ENCODE measurements around the gene INPP4A. TPM values are rescaled to one million over a fixed set of nuclear protein-coding genes. Genes with fewer than 3 reads are reported as not detected.

Gene INPP4A
- total RNA-seq, 2 donors from 2014 or later = 12.9 to 49.8 TPM

DNA sequence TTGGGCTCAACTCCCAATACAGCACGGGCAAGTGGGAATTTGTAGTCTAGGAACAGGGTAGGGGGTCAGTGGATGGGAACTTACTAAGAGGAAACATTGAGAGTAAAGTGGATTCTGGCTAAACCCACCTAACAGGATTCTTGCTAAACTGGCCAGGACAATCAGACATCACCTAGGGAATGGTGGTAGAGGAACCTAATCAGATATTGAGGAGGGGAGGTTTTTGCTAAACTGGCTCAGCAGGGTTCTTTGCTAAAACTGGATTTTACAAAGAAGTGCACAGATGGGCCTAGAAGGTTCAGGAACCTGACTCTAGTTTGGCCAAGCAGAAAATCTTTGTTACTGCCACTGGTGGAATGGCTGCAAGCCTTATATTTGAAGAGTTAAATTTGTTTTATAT lies 55.9 kb downstream of the INPP4A start:
- no peaks in the 10 kb centered on the region for H3K27me3 ChIP-seq (replicated peaks; ENCODE audit: insufficient read depth)
- H3K4me3 ChIP-seq = no peak overlapping the region
- DNase-seq (ENCODE audit: low spot score) = no peak
- H3K4me1 ChIP-seq (replicated peaks) = no peaks in the 10 kb centered on the region
- WGBS = 57% methylated on average over 1 of the region's 1 CpG
- H3K36me3 ChIP-seq = peaks cover 0 to 3% of the 10 kb centered on the region in 2 donors
- no peaks in the 10 kb centered on the region for H3K9me3 ChIP-seq
- intact Hi-C loops (cut with DNase I) = no loop called here
- H3K27ac ChIP-seq = no peak overlapping the region
- no peak for TF ChIP-seq POLR2AphosphoS5 (IDR thresholded peaks at IDR 0.05)
- no peak for TF ChIP-seq POLR2A (IDR thresholded peaks at IDR 0.05)
- TF ChIP-seq, protein P1, sequence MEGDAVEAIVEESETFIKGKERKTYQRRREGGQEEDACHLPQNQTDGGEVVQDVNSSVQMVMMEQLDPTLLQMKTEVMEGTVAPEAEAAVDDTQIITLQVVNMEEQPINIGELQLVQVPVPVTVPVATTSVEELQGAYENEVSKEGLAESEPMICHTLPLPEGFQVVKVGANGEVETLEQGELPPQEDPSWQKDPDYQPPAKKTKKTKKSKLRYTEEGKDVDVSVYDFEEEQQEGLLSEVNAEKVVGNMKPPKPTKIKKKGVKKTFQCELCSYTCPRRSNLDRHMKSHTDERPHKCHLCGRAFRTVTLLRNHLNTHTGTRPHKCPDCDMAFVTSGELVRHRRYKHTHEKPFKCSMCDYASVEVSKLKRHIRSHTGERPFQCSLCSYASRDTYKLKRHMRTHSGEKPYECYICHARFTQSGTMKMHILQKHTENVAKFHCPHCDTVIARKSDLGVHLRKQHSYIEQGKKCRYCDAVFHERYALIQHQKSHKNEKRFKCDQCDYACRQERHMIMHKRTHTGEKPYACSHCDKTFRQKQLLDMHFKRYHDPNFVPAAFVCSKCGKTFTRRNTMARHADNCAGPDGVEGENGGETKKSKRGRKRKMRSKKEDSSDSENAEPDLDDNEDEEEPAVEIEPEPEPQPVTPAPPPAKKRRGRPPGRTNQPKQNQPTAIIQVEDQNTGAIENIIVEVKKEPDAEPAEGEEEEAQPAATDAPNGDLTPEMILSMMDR (IDR thresholded peaks at IDR 0.05) = no peak

DNA sequence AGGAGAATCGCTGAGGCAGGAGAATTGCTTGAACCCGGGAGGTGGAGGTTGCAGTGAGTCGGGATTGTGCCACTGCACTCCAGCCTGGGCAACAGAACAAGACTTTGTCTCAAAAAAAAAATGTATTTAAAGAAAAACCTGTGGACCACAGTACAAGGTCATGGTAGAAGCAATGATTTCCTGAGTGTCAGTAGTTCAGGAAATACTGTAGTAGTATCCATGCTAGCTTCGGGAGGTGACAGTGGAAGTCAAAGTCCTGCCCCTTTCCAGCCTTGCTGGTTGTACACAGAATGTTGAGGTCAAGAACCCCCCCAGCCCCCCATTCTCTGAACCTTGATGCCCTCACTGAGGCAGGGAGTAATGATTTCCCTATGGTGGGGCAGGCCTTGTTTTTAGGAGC lies 56.6 kb downstream of the INPP4A start:
- DNase-seq (ENCODE audit: low spot score) = no peak

DNA sequence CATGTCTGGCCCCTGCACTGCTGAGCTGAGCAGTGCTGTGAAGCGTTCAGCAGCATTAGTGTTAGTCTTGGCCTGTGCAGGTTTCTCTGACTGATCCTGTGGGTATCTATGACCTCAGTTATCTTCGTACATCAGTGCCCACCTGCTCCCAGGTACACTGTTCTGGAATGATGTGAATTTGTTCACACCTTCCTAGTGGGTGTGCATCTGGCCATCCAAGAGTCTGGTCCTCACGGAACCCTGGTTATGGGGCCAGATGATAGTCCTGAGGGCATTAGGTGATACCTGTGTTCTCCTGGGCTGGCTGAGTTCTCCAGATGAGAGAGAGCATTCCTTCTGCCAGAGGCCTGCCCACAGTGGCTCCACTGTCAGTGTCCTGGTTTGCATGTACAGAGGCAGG lies 57.2 kb downstream of the INPP4A start:
- Histone ChIP-seq H3K36me3 (peaks cover 0 to 3% of the 10 kb centered on the region in 2 donors), H3K9me3 (no peaks in the 10 kb centered on the region), H3K27me3 (replicated peaks; ENCODE audit: insufficient read depth) (no peaks in the 10 kb centered on the region), H3K27ac (no peak overlapping the region), H3K4me1 (replicated peaks) (no peaks in the 10 kb centered on the region), H3K4me3 (no peak overlapping the region)
- 99% methylated on average over 3 of the region's 3 CpGs for WGBS
- DNase-seq (ENCODE audit: low spot score) = no peak
- TF ChIP-seq POLR2A (IDR thresholded peaks at IDR 0.05) (no peak), POLR2AphosphoS5 (IDR thresholded peaks at IDR 0.05) (no peak)
- TF ChIP-seq, protein P1 (IDR thresholded peaks at IDR 0.05) = no peak
- intact Hi-C loops (cut with DNase I) = no loop called here

More for the DNA sequence above, 56.6 kb downstream of the INPP4A start:
- intact Hi-C loops (cut with DNase I) = no loop called here
- WGBS = 92% methylated on average over 4 of the region's 4 CpGs
- no peak overlapping the region for H3K27ac ChIP-seq
- no peak overlapping the region for H3K4me3 ChIP-seq
- peaks cover 0 to 3% of the 10 kb centered on the region in 2 donors for H3K36me3 ChIP-seq
- H3K27me3 ChIP-seq (replicated peaks; ENCODE audit: insufficient read depth) = no peaks in the 10 kb centered on the region
- TF ChIP-seq, protein P1 (IDR thresholded peaks at IDR 0.05) = no peak
- TF ChIP-seq POLR2A (IDR thresholded peaks at IDR 0.05) (no peak), POLR2AphosphoS5 (IDR thresholded peaks at IDR 0.05) (no peak)
- no peaks in the 10 kb centered on the region for H3K4me1 ChIP-seq (replicated peaks)
- H3K9me3 ChIP-seq = no peaks in the 10 kb centered on the region

DNA sequence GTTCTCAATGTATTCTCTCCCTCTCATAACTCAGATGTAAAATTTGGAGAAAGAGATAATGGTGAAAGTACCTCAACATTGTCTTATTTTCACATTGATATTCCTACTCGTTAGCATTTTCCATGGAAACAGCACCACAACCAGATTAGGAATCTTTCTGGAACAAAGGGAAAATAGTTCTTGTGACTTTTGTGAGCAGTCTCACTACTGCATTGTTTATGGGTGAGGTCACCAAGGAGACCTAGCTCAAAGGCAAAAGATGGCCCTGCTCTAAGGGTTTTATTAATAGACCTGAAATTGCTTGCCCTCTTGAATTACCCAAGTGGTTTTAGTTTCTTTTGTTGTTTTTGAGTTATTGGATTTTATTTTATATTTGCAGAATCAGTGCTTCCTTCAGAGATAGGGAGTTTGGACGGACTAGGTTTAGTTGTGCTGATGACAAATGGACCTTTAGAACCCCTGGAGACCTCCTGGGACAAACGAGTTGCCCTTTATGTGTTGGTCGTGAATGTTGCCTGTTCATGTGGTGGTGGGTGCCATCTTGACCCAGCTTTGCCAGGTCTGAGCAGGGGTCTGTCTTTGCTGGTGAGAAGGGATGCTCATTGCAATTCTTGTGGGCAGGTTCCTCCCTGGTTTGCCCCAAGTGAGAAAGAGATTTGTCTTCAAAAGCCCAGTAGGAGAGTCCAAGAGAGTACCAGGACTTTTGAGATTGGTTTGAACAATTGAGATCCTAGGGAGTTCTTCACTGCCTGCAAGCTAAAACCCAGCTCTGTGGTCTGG lies 58.1 kb downstream of the INPP4A start:
- TF ChIP-seq, protein P1 (IDR thresholded peaks at IDR 0.05) = no peak
- TF ChIP-seq POLR2A (IDR thresholded peaks at IDR 0.05) = no peak
- TF ChIP-seq POLR2AphosphoS5 (IDR thresholded peaks at IDR 0.05) = no peak
- H3K36me3 ChIP-seq = peaks cover 0 to 3% of the 10 kb centered on the region in 2 donors
- no peaks in the 10 kb centered on the region for H3K4me1 ChIP-seq (replicated peaks)
- H3K4me3 ChIP-seq = no peak overlapping the region
- no peak overlapping the region for H3K27ac ChIP-seq
- DNase-seq (ENCODE audit: low spot score) = no peak
- whole genome bisulfite sequencing = 76% methylated on average over 4 of the region's 4 CpGs
- intact Hi-C loops (cut with DNase I) = no loop called here
- no peaks in the 10 kb centered on the region for H3K9me3 ChIP-seq
- no peaks in the 10 kb centered on the region for H3K27me3 ChIP-seq (replicated peaks; ENCODE audit: insufficient read depth)
